ENCODE measurements around the gene SEMA7A.

- TF ChIP-seq CTCF (IDR thresholded peaks at IDR 0.05; ENCODE audit: low read length) (no peak), EZH2phosphoT487 (IDR thresholded peaks at IDR 0.05; ENCODE audit: low read length) (no peak), EZH2 (optimal IDR thresholded peaks at IDR 0.05; ENCODE audit: low read depth, low read length) (no peak)
Observed at GRCh38 chr15:74425630-74426029, 8.1 kb downstream of the SEMA7A start.
